SJCRH30 (cell line): Measurements from ENCODE around the gene RAB6C. TPM values are rescaled to one million over a fixed set of nuclear protein-coding genes. Genes with fewer than 3 reads are reported as not detected.
A peak's percentile ranks its signal among the peaks of the same experiment; 100 is the strongest.
"Not testable (repeated sequence)": the region's sequence is repeated elsewhere in the genome, so short reads cannot be mapped to it uniquely, and the experiment has no call there.

Source experiments
- DNase-seq, 2 experiments: peaks; one replicate each; pipeline ENCODE4 v3.0.0-alpha.2; 2015 to 2020
- H3K27ac ChIP-seq: fragments of 250-450 bp; sonication (Bioruptor Pico); 2 replicates; pipeline ENCODE4 v1.5.1; 2020; ENCODE audit warnings: mild to moderate bottlenecking, moderate library complexity
- H3K27me3 ChIP-seq: fragments of 250-450 bp; sonication (Bioruptor Pico); 2 replicates; pipeline ENCODE4 v1.5.1; 2020; ENCODE audit warnings: mild to moderate bottlenecking, moderate library complexity
- H3K36me3 ChIP-seq: fragments of 250-450 bp; sonication (Bioruptor Pico); 2 replicates; pipeline ENCODE4 v1.5.1; 2020; ENCODE audit warnings: mild to moderate bottlenecking, moderate library complexity
- H3K4me1 ChIP-seq: fragments of 250-450 bp; sonication (Bioruptor Pico); 2 replicates; pipeline ENCODE4 v1.5.1; 2020; ENCODE audit warnings: mild to moderate bottlenecking, moderate library complexity
- H3K4me3 ChIP-seq: fragments of 250-450 bp; sonication (Bioruptor Pico); 2 replicates; pipeline ENCODE4 v1.5.1; 2020; ENCODE audit warnings: mild to moderate bottlenecking, moderate library complexity
- H3K9me3 ChIP-seq: fragments of 250-450 bp; sonication (Bioruptor Pico); replicated peaks from 2 replicates; pipeline ENCODE4 v1.5.1; 2020; ENCODE audit warnings: mild to moderate bottlenecking, moderate library complexity
- total RNA-seq: library from RNA; depleted of rRNA; stranded (reverse); fragments of >200 nt; shearing (Covaris generic); gene quantifications from 2 replicates; pipeline ENCODE4 v1.2.3, GENCODE V29; 2014; rRNA removed

Gene RAB6C
- total RNA-seq, result not detected in 2 replicates

DNA sequence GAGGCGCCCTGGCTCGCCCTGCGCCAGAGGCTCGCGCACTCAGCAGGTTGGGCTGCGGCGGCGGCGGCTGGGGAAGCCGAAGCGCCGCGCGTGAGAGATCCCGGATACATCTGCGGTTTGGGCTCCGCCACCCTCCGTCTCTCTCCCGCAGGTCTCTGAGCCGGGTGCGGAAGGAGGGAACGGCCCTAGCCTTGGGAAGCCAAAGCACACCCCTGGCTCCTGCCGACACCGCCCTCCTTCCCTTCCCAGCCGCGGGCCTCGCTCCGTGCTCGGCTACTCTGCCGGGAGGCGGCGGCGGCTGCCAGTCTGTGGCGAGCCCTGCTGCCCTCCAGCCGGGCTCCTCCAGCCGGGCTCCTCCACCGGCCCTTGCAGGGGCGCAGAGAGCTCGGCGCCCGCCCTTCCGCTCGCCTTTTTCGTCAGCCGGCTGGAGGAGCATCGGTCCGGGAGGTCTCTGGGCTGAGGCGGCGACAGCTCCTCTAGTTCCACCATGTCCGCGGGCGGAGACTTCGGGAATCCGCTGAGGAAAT lies at the start of gene RAB6C:
Gene RAB6C (plus strand): TSS at position 38 of the 527 bp plus-strand sequence. CDS start 450 bp downstream, at position 488.
- DNase-seq, H3K27ac ChIP-seq, H3K9me3 ChIP-seq, H3K4me1 ChIP-seq, H3K36me3 ChIP-seq, H3K4me3 ChIP-seq, H3K27me3 ChIP-seq: not testable (repeated sequence)

DNA sequence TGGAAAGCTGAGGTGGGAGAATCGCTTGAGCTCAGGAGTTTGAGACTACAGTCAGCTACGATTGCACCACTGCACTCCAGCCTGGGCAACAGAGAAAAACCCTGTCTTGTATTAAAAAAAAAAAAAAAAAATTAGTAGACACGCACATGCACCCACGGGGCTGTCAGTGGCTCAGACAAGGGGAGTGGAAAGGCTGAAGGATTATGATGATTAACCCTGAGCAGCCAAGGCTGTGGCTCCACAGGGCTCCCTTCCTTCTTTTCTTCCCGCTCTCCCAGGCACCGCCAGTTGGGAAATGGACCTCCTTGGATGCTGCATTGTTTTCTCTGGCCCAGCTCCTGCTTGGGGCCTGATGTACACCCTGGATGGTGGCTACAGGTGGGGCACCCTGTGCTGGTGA lies 49.0 kb upstream of the RAB6C start:
- Histone ChIP-seq H3K36me3 (no peaks in the 10 kb centered on the region), H3K27ac (no peak overlapping the region; the same call in 1 of the 2 replicates), H3K27me3 (no peaks in the 10 kb centered on the region), H3K4me1 (peaks cover 10% of the 10 kb centered on the region), H3K4me3 (no peak overlapping the region), H3K9me3 (no peaks in the 10 kb centered on the region)
- no peak for DNase-seq

DNA sequence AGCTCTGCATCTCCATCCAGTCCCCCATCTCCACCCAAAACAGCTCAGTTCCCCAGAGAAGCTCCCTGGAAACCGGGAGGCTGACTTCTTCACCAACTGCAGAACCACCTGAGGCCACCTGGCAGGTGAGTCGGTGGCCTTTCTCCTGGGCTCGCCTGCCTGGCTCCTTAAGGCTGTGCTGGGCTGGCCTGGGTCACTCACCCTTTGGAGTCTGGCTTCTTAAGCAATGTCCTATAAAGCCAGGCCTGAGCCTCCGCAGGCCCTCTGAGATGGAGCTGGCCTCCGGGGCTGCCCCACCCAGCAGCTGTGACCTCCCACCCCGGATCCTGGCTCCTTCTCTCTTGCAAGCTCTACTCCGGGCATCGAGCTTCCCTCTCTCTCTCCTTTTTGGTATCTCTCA lies 46.1 kb upstream of the RAB6C start:
- not testable (repeated sequence) for H3K27ac ChIP-seq, H3K27me3 ChIP-seq, H3K36me3 ChIP-seq, H3K4me3 ChIP-seq, H3K9me3 ChIP-seq, DNase-seq
- peaks cover 10% of the 10 kb centered on the region for H3K4me1 ChIP-seq

DNA sequence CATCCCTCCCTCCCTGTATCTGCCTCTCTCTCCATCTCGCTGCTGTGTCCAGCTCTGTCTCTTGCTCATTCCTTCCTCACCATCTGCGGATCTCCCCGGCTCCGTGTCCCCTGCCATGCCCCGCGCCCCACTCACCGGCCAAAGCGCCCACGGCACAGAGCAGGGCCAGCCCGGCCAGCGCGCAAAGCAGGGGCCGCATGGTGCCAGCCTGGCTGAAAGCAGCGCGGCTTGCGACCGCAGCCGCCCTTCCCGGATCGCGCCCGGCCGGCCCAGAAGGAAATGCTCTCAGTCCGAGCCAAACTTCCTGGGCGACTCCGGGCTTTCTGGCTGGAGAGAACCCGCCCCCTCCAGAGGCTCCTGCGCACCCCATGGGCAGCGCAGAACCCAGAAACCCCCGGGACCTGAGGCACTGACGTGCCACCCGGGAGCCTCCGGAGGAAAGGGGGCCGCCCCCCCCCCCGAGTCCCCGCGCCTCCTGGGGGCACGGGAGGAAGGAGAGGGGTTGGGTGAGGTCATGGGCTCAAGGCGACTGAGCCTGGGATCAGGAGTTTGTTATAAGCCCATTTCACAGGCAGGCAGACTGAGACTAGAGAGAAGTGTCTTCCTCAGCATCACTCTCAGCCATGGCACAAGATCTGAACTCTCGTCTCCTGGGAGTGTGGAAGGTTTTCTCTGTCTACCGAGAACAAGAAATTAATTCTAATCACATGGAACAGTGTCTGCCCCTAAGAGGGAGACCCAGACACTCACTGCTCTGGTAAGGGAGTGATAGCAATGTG lies 45.2 kb upstream of the RAB6C start:
- H3K36me3 ChIP-seq, result no peaks in the 10 kb centered on the region
- H3K4me3 ChIP-seq, result no peak overlapping the region
- H3K27me3 ChIP-seq, result no peaks in the 10 kb centered on the region
- no peaks in the 10 kb centered on the region for H3K9me3 ChIP-seq
- H3K4me1 ChIP-seq, result peaks cover 9% of the 10 kb centered on the region
- no peak overlapping the region for H3K27ac ChIP-seq
- DNase-seq, result no peak

DNA sequence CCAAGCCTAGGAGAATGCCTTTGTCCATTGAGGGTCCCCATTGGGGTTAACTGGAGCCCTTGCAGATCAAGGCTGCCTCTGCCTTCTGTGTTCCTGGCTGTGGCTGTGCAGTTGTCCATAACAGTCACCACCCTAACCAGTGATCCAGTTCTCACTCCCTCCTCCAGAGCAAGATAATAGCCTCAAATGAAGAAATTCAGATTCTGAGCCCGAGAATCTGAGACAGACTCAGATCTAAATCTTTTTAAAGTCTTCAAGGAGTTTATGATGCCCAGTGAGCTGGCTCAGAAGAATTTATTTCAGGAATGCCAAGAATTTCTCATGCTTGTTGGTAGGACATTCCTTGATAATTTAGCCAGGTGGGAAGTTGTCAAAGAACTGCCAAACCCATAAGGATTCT lies 44.3 kb upstream of the RAB6C start:
- no peak for DNase-seq
- Histone ChIP-seq H3K9me3 (no peaks in the 10 kb centered on the region), H3K27ac (no peak overlapping the region), H3K27me3 (no peaks in the 10 kb centered on the region), H3K4me3 (no peak overlapping the region), H3K36me3 (no peaks in the 10 kb centered on the region), H3K4me1 (peaks cover 1% of the 10 kb centered on the region)

DNA sequence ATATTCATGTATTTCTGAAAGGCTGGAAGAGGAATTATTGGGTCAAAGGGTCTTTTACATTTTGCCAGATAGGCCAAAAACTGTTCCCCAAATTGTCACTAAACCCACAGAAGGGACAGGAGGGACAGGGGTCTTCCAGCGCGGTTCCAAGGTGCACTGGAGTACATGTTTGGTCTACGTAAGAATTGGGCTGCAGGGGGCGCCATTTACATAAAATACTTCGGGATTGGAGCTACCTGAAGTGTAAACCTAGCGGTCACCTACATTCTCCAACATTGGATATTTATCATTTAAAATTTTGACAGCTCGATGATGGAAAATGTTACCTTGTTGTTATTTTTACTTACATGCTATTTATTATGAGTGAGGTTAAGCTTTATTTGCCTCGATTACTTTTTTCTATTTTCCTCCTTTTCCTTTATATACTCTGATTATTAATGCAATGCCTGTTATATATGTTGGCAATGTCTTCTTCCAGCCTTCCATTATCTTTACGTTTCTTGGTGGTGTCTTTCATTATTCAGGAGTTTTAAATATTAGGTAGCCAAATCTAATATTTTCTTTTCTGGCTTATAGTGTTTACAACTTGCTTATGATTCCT lies 43.0 kb upstream of the RAB6C start:
- no peaks in the 10 kb centered on the region for H3K4me1 ChIP-seq
- no peak overlapping the region for H3K4me3 ChIP-seq
- no peaks in the 10 kb centered on the region for H3K9me3 ChIP-seq
- H3K27me3 ChIP-seq, result no peaks in the 10 kb centered on the region
- no peak overlapping the region for H3K27ac ChIP-seq
- H3K36me3 ChIP-seq, result no peaks in the 10 kb centered on the region
- DNase-seq, result peak; percentile 62 to 76

DNA sequence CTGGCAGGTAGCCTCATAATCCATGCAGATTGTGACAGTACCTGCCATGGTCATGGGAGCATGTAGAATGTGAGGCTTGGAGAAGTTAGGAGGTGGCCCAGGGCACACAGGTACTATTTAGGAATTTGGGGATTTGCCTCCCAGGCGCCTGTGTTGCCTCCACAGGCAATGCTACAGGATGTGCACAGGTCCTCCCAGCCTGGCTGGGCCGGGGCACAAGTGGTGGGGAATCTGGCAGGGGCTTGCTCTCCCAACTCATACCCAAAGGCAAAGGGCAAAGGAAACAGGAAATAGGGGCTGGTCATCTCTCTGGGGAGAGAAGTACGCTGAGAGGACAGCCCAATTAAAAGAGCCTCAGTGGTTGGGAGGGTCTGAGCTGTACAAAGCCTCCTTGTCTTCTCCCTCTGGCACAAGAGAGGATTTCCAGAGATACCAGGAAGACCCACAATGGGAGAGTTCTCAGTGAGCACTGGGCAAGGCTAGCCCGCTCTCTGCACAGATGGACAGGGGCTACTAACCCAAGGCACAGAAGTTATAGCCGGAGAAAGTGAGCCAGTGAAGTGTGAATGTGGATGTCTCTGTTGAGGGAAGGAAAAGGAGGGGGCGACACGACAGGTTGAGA lies 40.5 kb upstream of the RAB6C start:
- not testable (repeated sequence) for H3K27ac ChIP-seq, H3K9me3 ChIP-seq, H3K27me3 ChIP-seq, H3K36me3 ChIP-seq, DNase-seq, H3K4me1 ChIP-seq, H3K4me3 ChIP-seq

DNA sequence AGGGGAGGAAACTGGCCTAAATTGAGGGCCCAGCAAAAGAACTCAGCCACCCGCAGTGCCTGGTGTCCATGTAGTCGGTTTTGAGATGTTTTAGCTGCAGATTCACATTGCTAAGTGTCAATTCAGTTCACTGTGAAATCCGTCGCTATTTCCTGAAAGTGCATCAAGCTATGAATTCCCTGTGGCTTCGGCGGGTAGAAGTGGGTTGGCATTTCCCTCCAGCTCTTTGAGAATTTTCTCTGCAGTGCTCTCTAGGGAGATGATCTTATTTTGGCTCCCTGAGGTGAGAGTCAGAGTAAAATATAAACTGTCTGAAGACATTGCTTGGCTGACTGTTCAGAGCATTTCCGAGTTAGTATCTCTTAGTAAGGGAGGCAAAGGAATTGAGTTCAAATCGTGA lies 36.0 kb upstream of the RAB6C start:
- H3K4me1 ChIP-seq, H3K4me3 ChIP-seq, H3K9me3 ChIP-seq, DNase-seq, H3K27me3 ChIP-seq, H3K36me3 ChIP-seq, H3K27ac ChIP-seq: not testable (repeated sequence)

DNA sequence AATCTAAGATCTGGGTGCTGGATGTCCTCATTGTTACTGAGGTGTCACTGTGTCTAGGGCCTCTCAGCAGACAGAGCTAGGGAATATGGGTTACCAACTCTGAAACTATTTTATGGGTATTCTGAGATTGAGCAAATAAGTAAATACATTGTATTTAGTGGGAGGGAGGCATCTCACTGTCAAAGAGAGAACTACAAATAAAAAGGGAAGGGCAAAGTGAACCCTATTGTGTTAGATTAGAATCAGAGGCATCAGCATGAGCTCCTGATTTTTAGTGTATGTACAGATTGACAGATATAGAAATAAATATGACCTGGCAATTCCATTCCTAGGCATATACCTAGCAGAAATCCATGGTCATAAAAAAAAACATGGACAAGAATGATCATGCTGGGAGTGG lies 33.9 kb upstream of the RAB6C start:
- no peak overlapping the region for H3K4me3 ChIP-seq
- no peaks in the 10 kb centered on the region for H3K36me3 ChIP-seq
- DNase-seq, result no peak
- H3K4me1 ChIP-seq, result no peaks in the 10 kb centered on the region
- H3K27me3 ChIP-seq, result no peaks in the 10 kb centered on the region
- no peak overlapping the region for H3K27ac ChIP-seq
- no peaks in the 10 kb centered on the region for H3K9me3 ChIP-seq

DNA sequence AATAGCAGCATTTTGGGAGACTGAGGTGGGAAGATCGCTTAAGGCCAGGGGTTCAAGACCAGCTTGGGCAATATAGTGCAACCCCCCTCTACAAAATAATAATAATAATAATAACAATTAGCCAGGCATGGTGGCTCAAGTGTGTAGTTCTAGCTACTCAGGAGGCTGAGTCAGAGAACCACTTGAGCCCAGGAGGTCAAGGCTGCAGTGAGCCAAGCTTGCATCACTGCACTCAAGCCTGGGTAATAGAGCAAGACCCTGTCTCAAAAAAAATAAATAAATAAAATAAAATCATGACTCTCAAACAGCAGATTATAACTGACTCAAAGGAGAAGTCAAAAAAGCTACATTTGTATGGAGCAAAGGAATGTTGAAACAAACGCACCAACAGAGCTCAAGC lies 31.8 kb upstream of the RAB6C start:
- not testable (repeated sequence) for DNase-seq, H3K4me1 ChIP-seq, H3K36me3 ChIP-seq, H3K27me3 ChIP-seq, H3K4me3 ChIP-seq, H3K9me3 ChIP-seq, H3K27ac ChIP-seq

DNA sequence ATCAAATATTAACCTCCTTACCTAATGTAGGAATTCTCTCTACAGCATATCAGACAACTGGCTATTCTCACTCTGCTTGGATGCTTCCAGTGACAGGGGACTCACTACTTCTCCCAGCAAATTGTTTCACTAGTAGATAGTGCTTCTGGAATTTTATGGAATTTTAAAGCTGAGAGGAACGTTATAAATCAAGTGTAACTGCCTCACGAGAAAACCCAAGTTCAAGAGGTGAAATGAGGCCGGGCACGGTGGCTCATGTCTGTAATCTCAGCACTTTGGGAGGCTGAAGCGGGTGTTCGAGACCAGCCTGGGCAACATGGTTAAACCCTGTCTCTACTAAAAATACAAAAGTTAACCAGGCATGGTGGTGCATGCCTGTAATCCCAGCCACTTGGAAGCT lies 23.3 kb upstream of the RAB6C start:
- H3K4me3 ChIP-seq, H3K36me3 ChIP-seq, H3K27ac ChIP-seq, H3K9me3 ChIP-seq, H3K27me3 ChIP-seq, DNase-seq, H3K4me1 ChIP-seq: not testable (repeated sequence)

DNA sequence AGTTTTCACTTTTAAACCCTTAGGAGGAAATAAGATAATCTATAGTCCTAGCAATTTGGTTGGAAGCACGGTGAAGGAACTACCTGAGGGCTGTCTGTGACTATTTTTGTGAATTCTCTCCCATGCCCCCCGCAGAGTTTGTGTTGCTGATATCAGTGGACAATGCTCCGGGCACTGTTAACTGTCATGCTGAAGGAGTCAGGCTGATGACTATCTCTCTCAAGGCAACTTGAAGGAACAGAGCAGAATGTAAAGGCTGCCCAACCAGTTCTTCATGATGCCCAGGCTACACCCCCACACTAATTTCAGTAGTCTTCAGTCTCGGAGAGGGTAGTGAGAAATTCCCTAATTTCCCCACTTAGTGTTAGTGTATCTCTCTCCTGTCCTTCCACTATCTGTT lies 21.6 kb upstream of the RAB6C start:
- no peaks in the 10 kb centered on the region for H3K36me3 ChIP-seq
- H3K9me3 ChIP-seq, result no peaks in the 10 kb centered on the region
- no peak overlapping the region for H3K27ac ChIP-seq
- DNase-seq, result no peak
- no peaks in the 10 kb centered on the region for H3K4me1 ChIP-seq
- H3K27me3 ChIP-seq, result no peaks in the 10 kb centered on the region
- no peak overlapping the region for H3K4me3 ChIP-seq

DNA sequence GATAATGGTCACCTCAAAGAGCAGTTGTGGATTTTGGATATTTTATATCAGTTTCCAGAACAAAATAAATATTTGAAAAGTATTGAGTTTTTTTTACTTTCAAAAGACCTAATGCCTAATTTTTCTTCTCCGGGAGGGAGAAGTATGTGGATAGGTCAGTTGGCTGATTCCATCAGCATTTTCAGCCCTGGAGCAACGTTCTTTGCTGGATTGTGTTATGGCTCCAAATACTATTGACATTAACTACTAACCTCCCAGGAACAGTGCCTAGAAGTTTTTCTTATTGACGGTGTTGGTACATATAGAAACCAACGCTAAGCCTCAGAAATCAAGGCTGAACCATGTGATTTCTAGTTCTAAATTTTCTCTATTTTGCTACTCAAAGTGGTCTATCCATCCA lies 20.7 kb upstream of the RAB6C start:
- not testable (repeated sequence) for H3K27me3 ChIP-seq, H3K9me3 ChIP-seq, DNase-seq, H3K36me3 ChIP-seq, H3K4me1 ChIP-seq, H3K4me3 ChIP-seq, H3K27ac ChIP-seq

DNA sequence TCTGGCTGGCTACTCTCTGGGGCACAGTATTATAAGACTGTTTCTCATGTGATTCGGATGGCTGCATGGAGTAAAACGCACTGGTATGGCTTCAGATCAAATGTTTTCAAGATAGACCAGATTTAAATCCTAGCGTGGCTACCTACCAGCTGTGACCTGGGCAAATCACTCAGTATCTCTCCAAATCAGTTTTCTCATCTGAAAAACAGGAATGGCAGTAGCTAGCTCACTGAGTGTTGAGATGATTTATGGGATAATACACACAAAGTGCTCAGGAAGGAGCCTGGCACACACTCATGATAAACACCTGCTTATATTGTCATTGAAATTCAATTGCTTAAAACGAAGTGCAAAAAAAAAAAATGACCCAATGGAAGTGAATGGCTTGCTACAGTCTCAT lies 10.9 kb upstream of the RAB6C start:
- not testable (repeated sequence) for DNase-seq, H3K36me3 ChIP-seq, H3K4me3 ChIP-seq, H3K9me3 ChIP-seq, H3K27ac ChIP-seq, H3K4me1 ChIP-seq, H3K27me3 ChIP-seq

DNA sequence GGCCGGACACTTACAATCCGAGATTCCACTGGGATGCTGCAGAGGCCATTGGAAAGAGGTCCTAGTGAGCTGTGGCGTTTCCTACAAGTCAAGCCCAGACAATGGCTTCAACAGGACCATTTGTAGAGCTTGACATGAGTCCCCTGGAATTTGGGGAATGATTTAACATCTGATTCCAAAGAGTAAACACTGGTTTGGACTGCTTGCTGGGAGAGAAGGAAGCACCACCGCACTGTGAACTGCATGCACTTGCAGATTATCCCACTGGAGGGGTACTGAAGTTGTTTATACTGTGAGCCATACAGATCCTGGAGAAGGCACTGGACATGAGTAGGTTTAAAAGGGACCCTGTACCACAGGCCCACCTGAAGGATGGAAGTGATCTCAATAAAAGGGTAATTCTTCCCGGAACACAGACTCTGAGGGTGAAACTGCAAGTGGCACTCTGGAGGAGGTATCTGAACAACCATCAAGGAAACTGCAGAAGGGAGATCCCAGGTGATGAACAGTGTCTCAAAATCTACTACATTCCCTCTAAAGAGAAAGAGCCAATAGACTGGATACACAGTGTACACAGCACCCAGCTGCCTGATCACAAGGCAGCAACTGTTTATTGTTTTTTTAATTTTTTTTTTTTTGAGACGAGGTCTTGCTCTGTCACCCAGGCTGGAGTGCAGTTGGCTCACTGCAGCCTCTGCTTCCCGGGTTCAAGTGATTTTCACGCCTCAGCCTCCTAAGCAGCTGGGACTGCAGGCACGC lies 4.3 kb upstream of the RAB6C start:
- Histone ChIP-seq H3K4me3 (no peak overlapping the region), H3K4me1 (no peaks in the 10 kb centered on the region), H3K9me3 (no peaks in the 10 kb centered on the region), H3K36me3 (no peaks in the 10 kb centered on the region), H3K27me3 (no peaks in the 10 kb centered on the region), H3K27ac (no peak overlapping the region)
- no peak for DNase-seq
